ENCODE results near the gene KIF19.

- TF ChIP-seq CTCF (conservative IDR thresholded peaks at IDR 0.05) (no peak), EZH2 (IDR thresholded peaks at IDR 0.05; ENCODE audit: low read depth) (no peak)
These were observed 30.8 kb downstream of the KIF19 start for GRCh38 chr17:74356646-74357465.
